HG02623 (cell line): ENCODE data around the gene TIE1.

Experiments used
- ATAC-seq: cut with Tn5 transposase; IDR thresholded peaks from one replicate; pipeline ENCODE4 v1.9.1; 2021; ENCODE audit warnings: moderate library complexity; ENCODE audit not compliant: unreplicated experiment

Gene TIE1

GRCh38 chr1:43273708-43274107, 27.1 kb upstream of the TIE1 start:
- ATAC-seq: no peak

GRCh38 chr1:43274125-43274803, 26.5 kb upstream of the TIE1 start:
- no peak for ATAC-seq

- no peak for ATAC-seq
Measured at GRCh38 chr1:43274804-43275180, 26.0 kb upstream of the TIE1 start.

- no peak for ATAC-seq
Measured at GRCh38 chr1:43275826-43276620, 24.8 kb upstream of the TIE1 start.

- no peak for ATAC-seq
Measured at GRCh38 chr1:43276673-43277072, 24.1 kb upstream of the TIE1 start.

- ATAC-seq: no peak
Measured at GRCh38 chr1:43277116-43277876, 23.5 kb upstream of the TIE1 start.

GRCh38 chr1:43279161-43279560, 21.6 kb upstream of the TIE1 start:
- no peak for ATAC-seq

GRCh38 chr1:43279666-43280065, 21.1 kb upstream of the TIE1 start:
- ATAC-seq: no peak

GRCh38 chr1:43280692-43281091, 20.1 kb upstream of the TIE1 start:
- no peak for ATAC-seq

- ATAC-seq: no peak
Measured at GRCh38 chr1:43282220-43283195, 18.3 kb upstream of the TIE1 start.

- no peak for ATAC-seq
Measured at GRCh38 chr1:43284065-43284464, 16.7 kb upstream of the TIE1 start.

GRCh38 chr1:43284546-43285110, 16.2 kb upstream of the TIE1 start:
- ATAC-seq: no peak

- ATAC-seq: no peak
Measured at GRCh38 chr1:43285269-43285990, 15.4 kb upstream of the TIE1 start, which contains the start of gene C1orf210. Gene C1orf210, minus strand, starts transcription at chr1:43285581. Its CDS starts 2,311 bp downstream, at chr1:43283270.

GRCh38 chr1:43286115-43286514, 14.7 kb upstream of the TIE1 start:
- no peak for ATAC-seq

GRCh38 chr1:43286533-43286932, 14.2 kb upstream of the TIE1 start:
- no peak for ATAC-seq

GRCh38 chr1:43288058-43288784, 12.6 kb upstream of the TIE1 start:
- no peak for ATAC-seq

GRCh38 chr1:43288785-43289706, 11.7 kb upstream of the TIE1 start:
- ATAC-seq: no peak

GRCh38 chr1:43292216-43292615, 8.6 kb upstream of the TIE1 start:
- no peak for ATAC-seq
